Hepatocyte (in vitro differentiated cells): ENCODE measurements around the gene P2RY8.

ENCODE experiments used
- CTCF ChIP-seq: fragments of 200-600 bp; sonication (generic); IDR thresholded peaks from 2 replicates; pipeline ENCODE4 v1.5.1; 2016; ENCODE audit warnings: antibody characterized with exemption, mild to moderate bottlenecking; ENCODE audit not compliant: poor library complexity
- EZH2 ChIP-seq: fragments of 200-600 bp; sonication (generic); IDR thresholded peaks from 2 replicates; pipeline ENCODE4 v1.6.1; 2016; ENCODE audit warnings: antibody characterized with exemption, mild to moderate bottlenecking, borderline replicate concordance
- EZH2phosphoT487 ChIP-seq: fragments of 200-600 bp; sonication (generic); IDR thresholded peaks from one replicate; pipeline ENCODE4 v1.6.1; 2018; ENCODE audit warnings: antibody characterized with exemption, mild to moderate bottlenecking, low read depth, moderate library complexity; ENCODE audit not compliant: unreplicated experiment, severe bottlenecking

GRCh38 chrX:1477801-1478458 lies 59.1 kb downstream of the P2RY8 start:
- no peak for TF ChIP-seq CTCF
- no peak for TF ChIP-seq EZH2
- TF ChIP-seq EZH2phosphoT487 = no peak
